HK-2 (cell line): ENCODE measurements around the gene PIK3AP1.
A peak's percentile ranks its signal among the peaks of the same experiment; 100 is the strongest.
"Not testable (repeated sequence)": the region's sequence is repeated elsewhere in the genome, so short reads cannot be mapped to it uniquely, and the experiment has no call there.

Source experiments
- DNase-seq: peaks from one replicate; pipeline ENCODE4 v3.0.0-alpha.2; 2018; ENCODE audit not compliant: unreplicated experiment

PIK3AP1 gene

GRCh38 chr10:96720422-96721206 is at the start of gene PIK3AP1:
PIK3AP1 (minus strand) TSS chr10:96720514; CDS start chr10:96720394, 120 bp downstream.
- DNase-seq, result peak; percentile 52

- no peak for DNase-seq
Observed at GRCh38 chr10:96768136-96768535, 47.8 kb upstream of the PIK3AP1 start.

- DNase-seq, result no peak
Observed at GRCh38 chr10:96767611-96768010, 47.3 kb upstream of the PIK3AP1 start.

GRCh38 chr10:96765406-96766240 is 45.3 kb upstream of the PIK3AP1 start:
- peak; percentile 77 for DNase-seq

- no peak for DNase-seq
Observed at GRCh38 chr10:96764425-96765060, 44.2 kb upstream of the PIK3AP1 start.

- DNase-seq, result no peak
Observed at GRCh38 chr10:96758423-96758822, 38.1 kb upstream of the PIK3AP1 start.

GRCh38 chr10:96756111-96756903 is 36.0 kb upstream of the PIK3AP1 start:
- no peak for DNase-seq

- no peak for DNase-seq
Observed at GRCh38 chr10:96753956-96754355, 33.6 kb upstream of the PIK3AP1 start.

- DNase-seq, result no peak
Observed at GRCh38 chr10:96752375-96752774, 32.1 kb upstream of the PIK3AP1 start.

GRCh38 chr10:96750316-96750715 is 30.0 kb upstream of the PIK3AP1 start:
- not testable (repeated sequence) for DNase-seq

GRCh38 chr10:96747734-96748550 is 27.6 kb upstream of the PIK3AP1 start:
- no peak for DNase-seq

GRCh38 chr10:96746503-96746902 is 26.2 kb upstream of the PIK3AP1 start:
- no peak for DNase-seq

- no peak for DNase-seq
Observed at GRCh38 chr10:96745950-96746349, 25.6 kb upstream of the PIK3AP1 start.

- no peak for DNase-seq
Observed at GRCh38 chr10:96743988-96744585, 23.8 kb upstream of the PIK3AP1 start.

GRCh38 chr10:96741557-96741956 is 21.2 kb upstream of the PIK3AP1 start:
- DNase-seq, result not testable (repeated sequence)

- no peak for DNase-seq
Observed at GRCh38 chr10:96740579-96741281, 20.4 kb upstream of the PIK3AP1 start.

GRCh38 chr10:96740141-96740540 is 19.8 kb upstream of the PIK3AP1 start:
- no peak for DNase-seq

GRCh38 chr10:96737307-96737902 is 17.1 kb upstream of the PIK3AP1 start:
- not testable (repeated sequence) for DNase-seq

GRCh38 chr10:96724621-96725020 is 4.3 kb upstream of the PIK3AP1 start:
- no peak for DNase-seq
